ENCODE data around the gene KLK1. TPM values are rescaled to one million over a fixed set of nuclear protein-coding genes. Genes with fewer than 3 reads are reported as not detected.

KLK1 gene
- polyA plus RNA-seq, 2 of the 4 experiments (the other 2 are of a cell fraction) = 0.30 TPM; not detected in 1

DNA sequence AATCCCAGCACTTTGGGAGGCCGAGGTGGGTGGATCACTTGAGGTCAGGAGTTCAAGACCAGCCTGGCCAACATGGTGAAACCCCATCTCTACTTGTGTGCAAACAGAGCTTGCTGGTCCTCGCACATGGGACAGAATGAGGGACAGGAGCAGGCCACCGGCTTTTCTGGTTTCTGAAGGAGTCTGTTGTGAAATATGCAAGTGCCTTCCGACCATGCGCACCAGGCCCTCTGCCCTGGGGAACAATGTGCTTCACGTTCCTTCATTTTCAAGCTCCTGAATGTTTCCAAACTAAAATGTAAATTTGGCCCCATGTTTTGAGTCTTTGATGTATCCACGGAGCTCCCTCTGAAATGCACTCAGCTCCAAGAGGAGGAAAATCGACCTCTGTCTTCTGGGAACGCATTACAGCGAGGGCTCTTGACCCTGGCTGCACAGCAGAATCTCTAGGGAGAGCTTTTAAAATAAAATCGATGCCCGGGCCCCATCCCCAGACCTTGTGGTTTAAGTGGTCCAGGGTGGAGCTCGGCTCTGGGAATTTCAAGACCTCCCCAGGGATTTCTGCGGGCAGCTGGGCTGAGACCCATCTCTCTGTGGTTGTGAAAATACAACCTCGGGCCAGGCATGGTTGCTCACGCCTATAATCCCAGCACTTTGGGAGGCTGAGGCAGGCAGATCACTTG is 42.7 kb downstream of the KLK1 start:
- ChIA-PET POLR2A (interaction anchor here (4.0 kb wide), 1 partner anchor 56 kb away, joined by 25 read pairs; no protein-coding TSS in a partner anchor), CTCF (interaction anchor here (0.6 to 14.0 kb wide), 18 partner anchors 14 to 424 kb away, joined by 3 to 272 read pairs (median 6); partner anchors contain the start of genes CLEC11A and SHANK1)
- DNase-seq (ENCODE audit: low read depth in 1 of 2, low spot score in 1 of 2) (no peak), FAIRE-seq (no peak), ATAC-seq (no peak)
- Histone ChIP-seq H3K4me1 (peaks cover 20% of the 10 kb centered on the region; the same call in 2 of the 3 replicates), H3K27ac (no peak overlapping the region), H3K4me3 (no peak overlapping the region), H3K4me2 (no peak overlapping the region), H3K9me3 (peaks cover 10% of the 10 kb centered on the region)
- 49% methylated on average over 16 of the region's 16 CpGs for WGBS (ENCODE audit: missing lambda C conversion rate)
- TF ChIP-seq SREBF2 (IDR thresholded peaks at IDR 0.05) = no peak
- TF ChIP-seq RNF2 (IDR thresholded peaks at IDR 0.05; ENCODE audit: borderline replicate concordance, low read depth) = no peak
- TF ChIP-seq KDM5A (IDR thresholded peaks at IDR 0.05) = no peak
- no peak for TF ChIP-seq TP53 (CRISPR knock-in tag; IDR thresholded peaks at IDR 0.05)
- no peak for TF ChIP-seq HOXA7 (CRISPR knock-in tag; IDR thresholded peaks at IDR 0.05)
- TF ChIP-seq NPAS2 (CRISPR knock-in tag; IDR thresholded peaks at IDR 0.05; ENCODE audit: borderline replicate concordance) = no peak
- no peak for TF ChIP-seq CEBPB (IDR thresholded peaks at IDR 0.05)
- TF ChIP-seq, protein P1, sequence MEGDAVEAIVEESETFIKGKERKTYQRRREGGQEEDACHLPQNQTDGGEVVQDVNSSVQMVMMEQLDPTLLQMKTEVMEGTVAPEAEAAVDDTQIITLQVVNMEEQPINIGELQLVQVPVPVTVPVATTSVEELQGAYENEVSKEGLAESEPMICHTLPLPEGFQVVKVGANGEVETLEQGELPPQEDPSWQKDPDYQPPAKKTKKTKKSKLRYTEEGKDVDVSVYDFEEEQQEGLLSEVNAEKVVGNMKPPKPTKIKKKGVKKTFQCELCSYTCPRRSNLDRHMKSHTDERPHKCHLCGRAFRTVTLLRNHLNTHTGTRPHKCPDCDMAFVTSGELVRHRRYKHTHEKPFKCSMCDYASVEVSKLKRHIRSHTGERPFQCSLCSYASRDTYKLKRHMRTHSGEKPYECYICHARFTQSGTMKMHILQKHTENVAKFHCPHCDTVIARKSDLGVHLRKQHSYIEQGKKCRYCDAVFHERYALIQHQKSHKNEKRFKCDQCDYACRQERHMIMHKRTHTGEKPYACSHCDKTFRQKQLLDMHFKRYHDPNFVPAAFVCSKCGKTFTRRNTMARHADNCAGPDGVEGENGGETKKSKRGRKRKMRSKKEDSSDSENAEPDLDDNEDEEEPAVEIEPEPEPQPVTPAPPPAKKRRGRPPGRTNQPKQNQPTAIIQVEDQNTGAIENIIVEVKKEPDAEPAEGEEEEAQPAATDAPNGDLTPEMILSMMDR (IDR thresholded peaks at IDR 0.05) = no peak
- TF ChIP-seq, protein P2, sequence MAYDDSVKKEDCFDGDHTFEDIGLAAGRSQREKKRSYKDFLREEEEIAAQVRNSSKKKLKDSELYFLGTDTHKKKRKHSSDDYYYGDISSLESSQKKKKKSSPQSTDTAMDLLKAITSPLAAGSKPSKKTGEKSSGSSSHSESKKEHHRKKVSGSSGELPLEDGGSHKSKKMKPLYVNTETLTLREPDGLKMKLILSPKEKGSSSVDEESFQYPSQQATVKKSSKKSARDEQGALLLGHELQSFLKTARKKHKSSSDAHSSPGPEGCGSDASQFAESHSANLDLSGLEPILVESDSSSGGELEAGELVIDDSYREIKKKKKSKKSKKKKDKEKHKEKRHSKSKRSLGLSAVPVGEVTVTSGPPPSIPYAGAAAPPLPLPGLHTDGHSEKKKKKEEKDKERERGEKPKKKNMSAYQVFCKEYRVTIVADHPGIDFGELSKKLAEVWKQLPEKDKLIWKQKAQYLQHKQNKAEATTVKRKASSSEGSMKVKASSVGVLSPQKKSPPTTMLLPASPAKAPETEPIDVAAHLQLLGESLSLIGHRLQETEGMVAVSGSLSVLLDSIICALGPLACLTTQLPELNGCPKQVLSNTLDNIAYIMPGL (CRISPR knock-in tag; IDR thresholded peaks at IDR 0.05; ENCODE audit: borderline replicate concordance) = no peak
- TF ChIP-seq BHLHE40 (IDR thresholded peaks at IDR 0.05; ENCODE audit: low read depth, low read length) = no peak

DNA sequence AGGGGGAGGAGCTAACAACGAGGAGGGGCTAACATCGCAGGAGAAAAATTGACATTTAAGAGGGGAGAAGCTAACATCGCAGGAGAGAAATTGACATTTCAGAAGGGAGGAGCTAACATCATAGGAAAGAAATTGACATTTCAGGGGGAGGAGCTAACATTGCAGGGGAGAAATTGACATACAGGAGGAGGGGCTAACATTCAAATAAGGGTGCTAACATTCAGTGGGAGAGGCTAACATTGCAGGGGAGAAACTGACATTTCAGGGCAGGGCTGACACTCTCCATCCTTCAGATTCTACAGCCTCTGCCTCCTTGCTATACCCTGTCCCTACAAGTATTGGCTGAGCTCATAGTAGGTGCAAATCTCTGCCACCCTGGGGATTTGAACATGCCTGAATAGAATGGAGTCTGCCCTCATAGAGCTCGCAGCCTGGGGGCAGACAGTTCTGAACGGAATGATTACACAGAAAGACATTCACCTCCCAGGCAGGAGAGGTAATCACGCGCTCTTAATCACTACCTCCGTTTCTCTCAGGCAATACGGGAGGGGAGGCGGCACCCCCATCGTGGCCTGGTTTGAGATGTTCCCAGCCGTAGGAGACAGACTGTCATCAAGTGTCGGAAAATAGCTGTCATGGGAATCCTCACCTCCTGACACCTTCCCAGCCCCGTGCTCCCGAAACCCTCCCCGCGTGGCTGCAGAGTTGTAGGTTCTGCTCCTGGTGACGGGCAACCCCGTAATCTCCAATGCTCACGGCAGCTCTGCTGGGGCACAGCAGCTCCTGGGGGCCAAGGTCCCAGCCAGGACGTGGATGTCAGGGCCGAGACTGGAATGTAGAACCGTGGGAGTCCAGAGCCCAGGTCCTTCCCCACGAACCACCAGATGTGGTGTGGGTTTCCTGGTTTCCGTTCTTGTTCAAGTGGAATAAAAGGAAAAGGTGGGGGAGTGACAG is 43.8 kb downstream of the KLK1 start:
- ATAC-seq (peak; percentile 7 to 16; a peak in 1 of 6 replicates), DNase-seq (ENCODE audit: low read depth in 1 of 2, low spot score in 1 of 2) (no peak), FAIRE-seq (no peak)
- no peak overlapping the region for H3K27ac ChIP-seq
- H3K9me3 ChIP-seq = peaks cover 10% of the 10 kb centered on the region
- 49% methylated on average over 25 of the region's 25 CpGs for WGBS (ENCODE audit: missing lambda C conversion rate)
- peaks cover 20% of the 10 kb centered on the region; the same call in 2 of the 3 replicates for H3K4me1 ChIP-seq
- H3K4me2 ChIP-seq = no peak overlapping the region
- TF ChIP-seq RAD21 (conservative IDR thresholded peaks at IDR 0.05 in 1 of 2, IDR thresholded peaks at IDR 0.05 in 1 of 2) (no peak), HEYL (CRISPR knock-in tag; IDR thresholded peaks at IDR 0.05) (no peak), JUN (IDR thresholded peaks at IDR 0.05) (no peak), EP300 (IDR thresholded peaks at IDR 0.05) (no peak), TP53 (CRISPR knock-in tag; IDR thresholded peaks at IDR 0.05) (no peak), JUNB (IDR thresholded peaks at IDR 0.05) (no peak)
- TF ChIP-seq, protein P3, sequence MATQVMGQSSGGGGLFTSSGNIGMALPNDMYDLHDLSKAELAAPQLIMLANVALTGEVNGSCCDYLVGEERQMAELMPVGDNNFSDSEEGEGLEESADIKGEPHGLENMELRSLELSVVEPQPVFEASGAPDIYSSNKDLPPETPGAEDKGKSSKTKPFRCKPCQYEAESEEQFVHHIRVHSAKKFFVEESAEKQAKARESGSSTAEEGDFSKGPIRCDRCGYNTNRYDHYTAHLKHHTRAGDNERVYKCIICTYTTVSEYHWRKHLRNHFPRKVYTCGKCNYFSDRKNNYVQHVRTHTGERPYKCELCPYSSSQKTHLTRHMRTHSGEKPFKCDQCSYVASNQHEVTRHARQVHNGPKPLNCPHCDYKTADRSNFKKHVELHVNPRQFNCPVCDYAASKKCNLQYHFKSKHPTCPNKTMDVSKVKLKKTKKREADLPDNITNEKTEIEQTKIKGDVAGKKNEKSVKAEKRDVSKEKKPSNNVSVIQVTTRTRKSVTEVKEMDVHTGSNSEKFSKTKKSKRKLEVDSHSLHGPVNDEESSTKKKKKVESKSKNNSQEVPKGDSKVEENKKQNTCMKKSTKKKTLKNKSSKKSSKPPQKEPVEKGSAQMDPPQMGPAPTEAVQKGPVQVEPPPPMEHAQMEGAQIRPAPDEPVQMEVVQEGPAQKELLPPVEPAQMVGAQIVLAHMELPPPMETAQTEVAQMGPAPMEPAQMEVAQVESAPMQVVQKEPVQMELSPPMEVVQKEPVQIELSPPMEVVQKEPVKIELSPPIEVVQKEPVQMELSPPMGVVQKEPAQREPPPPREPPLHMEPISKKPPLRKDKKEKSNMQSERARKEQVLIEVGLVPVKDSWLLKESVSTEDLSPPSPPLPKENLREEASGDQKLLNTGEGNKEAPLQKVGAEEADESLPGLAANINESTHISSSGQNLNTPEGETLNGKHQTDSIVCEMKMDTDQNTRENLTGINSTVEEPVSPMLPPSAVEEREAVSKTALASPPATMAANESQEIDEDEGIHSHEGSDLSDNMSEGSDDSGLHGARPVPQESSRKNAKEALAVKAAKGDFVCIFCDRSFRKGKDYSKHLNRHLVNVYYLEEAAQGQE (IDR thresholded peaks at IDR 0.05) = no peak
- CTCF ChIA-PET = interaction anchor here (0.7 to 14.0 kb wide), 16 partner anchors 9 to 632 kb away, joined by 3 to 272 read pairs (median 5); partner anchors contain the start of genes CLEC11A, GPR32 and SHANK1
- POLR2A ChIA-PET = interaction anchor here (4.0 kb wide), 1 partner anchor 55 kb away, joined by 25 read pairs; no protein-coding TSS in a partner anchor
- H3K4me3 ChIP-seq = no peak overlapping the region
